WTC11 (cell line): ENCODE measurements around the gene RASD1. TPM values are rescaled to one million over a fixed set of nuclear protein-coding genes. Genes with fewer than 3 reads are reported as not detected.

ENCODE experiments used
- ATAC-seq: fragments of 200-7000 bp; cut with Tn5 transposase; 2 replicates; pipeline ENCODE4 v1.10.0; 2021; ENCODE audit warnings: mild to moderate bottlenecking, moderate library complexity
- CTCF ChIA-PET: fragments of 300-600 bp; sonication (Branson Sonifier 250); formaldehyde crosslinking; loops from one replicate; lab custom pipeline; 2021; ENCODE audit warnings: antibody characterized with exemption; lab: Charles Lee
- POLR2A ChIA-PET: fragments of 350-600 bp; sonication (Branson Sonifier 250); formaldehyde crosslinking; loops from one replicate; lab custom pipeline; 2021; ENCODE audit warnings: antibody characterized with exemption; lab: Charles Lee
- DNase-seq: peaks from one replicate; pipeline ENCODE4 v3.0.0; 2021; ENCODE audit warnings: low spot score
- H3K27ac Mint-ChIP-seq: 2 replicates; pipeline ENCODE4 v1.8.0; 2021; ENCODE audit warnings: mixed read lengths
- H3K27me3 Mint-ChIP-seq: 2 replicates; pipeline ENCODE4 v1.8.0; 2021; ENCODE audit warnings: low read depth, mild to moderate bottlenecking, moderate library complexity, mixed read lengths
- H3K36me3 Mint-ChIP-seq: 2 replicates; pipeline ENCODE4 v1.8.0; 2021; ENCODE audit warnings: mixed read lengths
- H3K4me1 Mint-ChIP-seq: 2 replicates; pipeline ENCODE4 v1.8.0; 2022; ENCODE audit warnings: mixed read lengths
- H3K4me3 Mint-ChIP-seq: 2 replicates; pipeline ENCODE4 v1.8.0; 2021; ENCODE audit warnings: mild to moderate bottlenecking, moderate library complexity, mixed read lengths
- H3K9me3 Mint-ChIP-seq: 2 replicates; pipeline ENCODE4 v1.8.0; 2021; ENCODE audit warnings: mixed read lengths
- ARID4B ChIP-seq: sonication (generic); formaldehyde crosslinking; IDR thresholded peaks from 2 replicates; pipeline ENCODE4 v1.8.0; 2023; ENCODE audit warnings: missing genetic modification reagents, mild to moderate bottlenecking, borderline replicate concordance
- ATF1 ChIP-seq: sonication (generic); formaldehyde crosslinking; IDR thresholded peaks from 2 replicates; pipeline ENCODE4 v1.8.1; 2023; ENCODE audit warnings: mild to moderate bottlenecking, moderate library complexity, missing genetic modification reagents
- ATF6 ChIP-seq: sonication (generic); formaldehyde crosslinking; IDR thresholded peaks from 2 replicates; pipeline ENCODE4 v1.8.1; 2023; ENCODE audit warnings: mild to moderate bottlenecking, missing genetic modification reagents
- CBFB ChIP-seq: sonication (generic); formaldehyde crosslinking; IDR thresholded peaks from 2 replicates; pipeline ENCODE4 v1.8.1; 2022; ENCODE audit warnings: mild to moderate bottlenecking, low read depth, missing genetic modification reagents
- CREB1 ChIP-seq: sonication (generic); formaldehyde crosslinking; IDR thresholded peaks from 2 replicates; pipeline ENCODE4 v1.8.0; 2023; ENCODE audit warnings: mild to moderate bottlenecking, missing genetic modification reagents
- E2F1 ChIP-seq: sonication (generic); formaldehyde crosslinking; IDR thresholded peaks from 2 replicates; pipeline ENCODE4 v1.8.0; 2022; ENCODE audit warnings: mild to moderate bottlenecking, missing genetic modification reagents
- FOXK1 ChIP-seq: sonication (generic); formaldehyde crosslinking; IDR thresholded peaks from 2 replicates; pipeline ENCODE4 v1.8.0; 2022; ENCODE audit warnings: mild to moderate bottlenecking, moderate library complexity, missing genetic modification reagents
- HMGA2 ChIP-seq: fragments of 250-450 bp; sonication (Bioruptor Pico); IDR thresholded peaks from 2 replicates; pipeline ENCODE4 v1.4.0; 2021; ENCODE audit warnings: mild to moderate bottlenecking, moderate library complexity
- IRF1 ChIP-seq: sonication (generic); formaldehyde crosslinking; IDR thresholded peaks from 2 replicates; pipeline ENCODE4 v1.8.0; 2023; ENCODE audit warnings: missing genetic modification reagents
- KAT7 ChIP-seq: sonication (generic); formaldehyde crosslinking; IDR thresholded peaks from 2 replicates; pipeline ENCODE4 v1.8.1; 2023; ENCODE audit warnings: missing genetic modification reagents, mild to moderate bottlenecking, borderline replicate concordance
- NFE2L1 ChIP-seq: sonication (generic); formaldehyde crosslinking; IDR thresholded peaks from 2 replicates; pipeline ENCODE4 v1.8.1; 2023; ENCODE audit warnings: missing genetic modification reagents
- PRDM15 ChIP-seq: sonication (generic); formaldehyde crosslinking; IDR thresholded peaks from 2 replicates; pipeline ENCODE4 v1.8.0; 2022; ENCODE audit warnings: missing genetic modification reagents
- RELA ChIP-seq: sonication (generic); formaldehyde crosslinking; IDR thresholded peaks from 2 replicates; pipeline ENCODE4 v1.8.1; 2022; ENCODE audit warnings: missing genetic modification reagents, mild to moderate bottlenecking, borderline replicate concordance
- SOX15 ChIP-seq: fragments of 250-450 bp; sonication (Bioruptor Pico); IDR thresholded peaks from 2 replicates; pipeline ENCODE4 v1.9.0; 2021; ENCODE audit warnings: mild to moderate bottlenecking
- TP53 ChIP-seq: sonication (generic); formaldehyde crosslinking; IDR thresholded peaks from 2 replicates; pipeline ENCODE4 v1.8.1; 2023; ENCODE audit warnings: mild to moderate bottlenecking, missing genetic modification reagents
- USF1 ChIP-seq: sonication (generic); formaldehyde crosslinking; IDR thresholded peaks from 2 replicates; pipeline ENCODE4 v1.8.0; 2022; ENCODE audit warnings: mild to moderate bottlenecking, missing genetic modification reagents
- ZBTB21 ChIP-seq: sonication (generic); formaldehyde crosslinking; IDR thresholded peaks from 2 replicates; pipeline ENCODE4 v1.8.1; 2023; ENCODE audit warnings: mild to moderate bottlenecking, missing genetic modification reagents, borderline replicate concordance
- ZNF416 ChIP-seq: fragments of 250-450 bp; sonication (Bioruptor Pico); IDR thresholded peaks from 2 replicates; pipeline ENCODE4 v1.9.0; 2021; ENCODE audit warnings: mild to moderate bottlenecking, inconsistent platforms
- ZNF671 ChIP-seq: fragments of 250-450 bp; sonication (Bioruptor Pico); IDR thresholded peaks from 2 replicates; pipeline ENCODE4 v1.8.0; 2021; ENCODE audit warnings: mild to moderate bottlenecking
- total RNA-seq: library from RNA; stranded (reverse); gene quantifications from 3 replicates; pipeline ENCODE4 v1.2.3, GENCODE V29; 2021

The RASD1 gene
- total RNA-seq, 1 experiment from 2014 or later = 5.1 TPM

GRCh38 chr17:17448076-17448475 is 48.1 kb downstream of the RASD1 start:
- Mint-ChIP-seq H3K9me3 (peaks cover 18% of the 10 kb centered on the region), H3K4me1 (peaks cover 14% of the 10 kb centered on the region), H3K36me3 (peaks cover 4% of the 10 kb centered on the region; the same call in 1 of the 2 replicates), H3K27me3 (peaks cover 17% of the 10 kb centered on the region), H3K4me3 (no peak overlapping the region), H3K27ac (no peak overlapping the region)
- no peak for ATAC-seq
- POLR2A ChIA-PET = no interaction called here
- CTCF ChIA-PET = interaction anchor here (1.2 to 1.6 kb wide), 4 partner anchors 12 to 120 kb away, joined by 3 to 6 read pairs (median 4); no protein-coding TSS in a partner anchor
- no peak for DNase-seq
- TF ChIP-seq ATF6 (CRISPR knock-in tag) = no peak
- TF ChIP-seq NFE2L1 (CRISPR knock-in tag) = no peak
- no peak for TF ChIP-seq PRDM15 (CRISPR knock-in tag)
- no peak for TF ChIP-seq CREB1 (CRISPR knock-in tag)

- H3K4me3 Mint-ChIP-seq = no peak overlapping the region
- ATAC-seq = no peak
- H3K27me3 Mint-ChIP-seq = peaks cover 17% of the 10 kb centered on the region
- H3K4me1 Mint-ChIP-seq = peaks cover 14% of the 10 kb centered on the region
- no peak for DNase-seq
- peaks cover 18% of the 10 kb centered on the region for H3K9me3 Mint-ChIP-seq
- TF ChIP-seq CREB1 (CRISPR knock-in tag) = no peak
- no peak for TF ChIP-seq ATF1
- no peak for TF ChIP-seq USF1
- TF ChIP-seq HMGA2 (CRISPR knock-in tag) = no peak
- no peak for TF ChIP-seq E2F1
- no peak for TF ChIP-seq SOX15 (CRISPR knock-in tag)
- TF ChIP-seq, all 79 proteins: peak for 0
- ChIA-PET POLR2A (no interaction called here), CTCF (interaction anchor here (1.1 to 1.4 kb wide), 2 partner anchors 50 to 60 kb away, joined by 3 to 4 read pairs; no protein-coding TSS in a partner anchor)
- H3K27ac Mint-ChIP-seq = no peak overlapping the region
- peaks cover 4% of the 10 kb centered on the region; the same call in 1 of the 2 replicates for H3K36me3 Mint-ChIP-seq
Observed at GRCh38 chr17:17447264-17447663, 48.9 kb downstream of the RASD1 start.

- ChIA-PET CTCF (interaction anchor here (1.1 to 1.9 kb wide), 4 partner anchors 12 to 59 kb away, joined by 3 to 12 read pairs (median 6); partner anchors contain the start of gene RASD1), POLR2A (no interaction called here)
- peaks cover 18% of the 10 kb centered on the region for H3K9me3 Mint-ChIP-seq
- peaks cover 14% of the 10 kb centered on the region for H3K4me1 Mint-ChIP-seq
- ATAC-seq (no peak), DNase-seq (no peak)
- H3K27ac Mint-ChIP-seq = no peak overlapping the region
- H3K36me3 Mint-ChIP-seq = peaks cover 4% of the 10 kb centered on the region; the same call in 1 of the 2 replicates
- peaks cover 17% of the 10 kb centered on the region for H3K27me3 Mint-ChIP-seq
- H3K4me3 Mint-ChIP-seq = no peak overlapping the region
- TF ChIP-seq ZNF671 (CRISPR knock-in tag) (no peak), IRF1 (no peak), ZNF416 (CRISPR knock-in tag) (no peak), HMGA2 (CRISPR knock-in tag) (no peak), ZBTB21 (CRISPR knock-in tag) (no peak), KAT7 (CRISPR knock-in tag) (no peak), ARID4B (no peak), FOXK1 (CRISPR knock-in tag) (no peak), CBFB (CRISPR knock-in tag) (no peak), RELA (CRISPR knock-in tag) (no peak), TP53 (CRISPR knock-in tag) (no peak)
Observed at GRCh38 chr17:17446666-17447155, 49.5 kb downstream of the RASD1 start.
